ENCODE data around the gene THSD4. TPM values are rescaled to one million over a fixed set of nuclear protein-coding genes. Genes with fewer than 3 reads are reported as not detected.

THSD4 gene
- total RNA-seq, 1 donor from 2014 or later: not detected

GRCh38 chr15:71825021-71825730 is 709.9 kb downstream of the THSD4 start:
- Mint-ChIP-seq H3K27me3 (ENCODE audit: low read depth) (no peaks in the 10 kb centered on the region), H3K4me1 (ENCODE audit: low read depth) (peaks cover 8% of the 10 kb centered on the region), H3K36me3 (ENCODE audit: low read depth) (peaks cover 44% of the 10 kb centered on the region), H3K27ac (no peak overlapping the region), H3K9me3 (peaks cover 26% of the 10 kb centered on the region), H3K4me3 (ENCODE audit: low read depth) (no peak overlapping the region)
- intact Hi-C loops (cut with micrococcal nuclease): no loop called here
- DNase-seq (ENCODE audit: low spot score): no peak

DNA sequence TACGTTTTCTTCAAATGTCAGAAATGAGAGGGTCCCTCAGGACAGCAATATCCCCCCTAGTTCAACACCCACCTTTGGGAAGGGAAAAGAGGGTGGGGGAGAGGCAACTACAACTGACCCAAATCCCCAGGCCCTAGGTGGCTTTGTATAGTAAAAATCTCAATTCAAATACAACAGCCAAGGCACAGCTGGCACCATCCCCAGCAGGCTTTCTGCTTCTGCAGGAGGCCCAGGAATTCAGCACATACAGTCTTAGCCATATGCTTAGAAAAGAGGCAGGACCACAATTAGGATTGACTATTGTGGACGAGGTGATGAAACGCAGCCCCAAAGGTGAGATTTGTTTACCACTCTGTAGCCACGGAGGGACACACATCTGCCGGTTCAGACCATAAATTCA is 710.9 kb downstream of the THSD4 start:
- DNase-seq (ENCODE audit: low spot score): no peak
- Mint-ChIP-seq H3K27me3 (ENCODE audit: low read depth) (no peaks in the 10 kb centered on the region), H3K4me1 (ENCODE audit: low read depth) (peaks cover 8% of the 10 kb centered on the region), H3K4me3 (ENCODE audit: low read depth) (no peak overlapping the region), H3K36me3 (ENCODE audit: low read depth) (peaks cover 45% of the 10 kb centered on the region), H3K9me3 (peaks cover 18% of the 10 kb centered on the region), H3K27ac (no peak overlapping the region)
- intact Hi-C loops (cut with micrococcal nuclease): no loop called here

DNA sequence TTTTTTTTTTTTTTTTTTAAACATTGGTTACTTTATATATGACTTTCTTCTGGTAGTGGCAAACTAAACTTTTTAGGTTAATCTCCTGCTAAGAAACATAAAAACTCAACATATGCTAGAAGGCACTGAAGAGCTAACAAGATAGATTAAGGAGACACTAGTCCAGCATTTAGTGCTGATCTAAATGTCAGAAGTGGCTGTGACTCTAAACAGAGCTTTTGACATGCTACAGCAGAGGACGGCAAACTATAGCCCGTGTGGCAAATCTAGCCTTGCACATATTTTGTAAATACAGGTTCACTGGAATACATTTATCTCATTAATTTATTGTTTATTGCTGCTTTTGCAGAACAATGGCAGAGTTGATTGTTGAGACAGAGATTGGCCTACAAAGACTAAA is 715.7 kb downstream of the THSD4 start:
- DNase-seq (ENCODE audit: low spot score): no peak
- H3K4me3 Mint-ChIP-seq (ENCODE audit: low read depth): no peak overlapping the region
- H3K9me3 Mint-ChIP-seq: no peaks in the 10 kb centered on the region
- no peaks in the 10 kb centered on the region for H3K27me3 Mint-ChIP-seq (ENCODE audit: low read depth)
- no peak overlapping the region for H3K27ac Mint-ChIP-seq
- H3K36me3 Mint-ChIP-seq (ENCODE audit: low read depth): peaks cover 29% of the 10 kb centered on the region
- H3K4me1 Mint-ChIP-seq (ENCODE audit: low read depth): peaks cover 8% of the 10 kb centered on the region
- intact Hi-C loops (cut with micrococcal nuclease): no loop called here

Other genes with a start within 250 kb of the THSD4 start
- gene THAP10, start 223.0 kb upstream of the THSD4 start, total RNA-seq: 0.37 TPM in 1 of 2 replicates, not detected in the other
- not detected in 2 replicates for gene LRRC49, start 222.6 kb upstream of the THSD4 start, total RNA-seq